PFSK-1 (cell line): ENCODE results near the gene GUCY1A1.

Experiments used
- POLR2AphosphoS5 ChIP-seq: IDR thresholded peaks from 2 replicates; pipeline ENCODE4 v1.6.1; 2012; ENCODE audit warnings: low read depth, mild to moderate bottlenecking, control low read depth, low read length, moderate library complexity
- SIN3A ChIP-seq: IDR thresholded peaks from 2 replicates; pipeline ENCODE4 v1.6.1; 2012; ENCODE audit warnings: mild to moderate bottlenecking, low read length, moderate library complexity, borderline replicate concordance; ENCODE audit not compliant: insufficient read depth
- TAF1 ChIP-seq: IDR thresholded peaks from 2 replicates; pipeline ENCODE4 v1.6.1; 2012; ENCODE audit warnings: low read length, control low read depth, borderline replicate concordance; ENCODE audit not compliant: insufficient read depth

- TF ChIP-seq TAF1 (no peak), POLR2AphosphoS5 (no peak), SIN3A (no peak)
Observed at GRCh38 chr4:155701827-155702226, 35.2 kb downstream of the GUCY1A1 start.
